Measurements from ENCODE around the gene PLXNA4. TPM values are rescaled to one million over a fixed set of nuclear protein-coding genes. Genes with fewer than 3 reads are reported as not detected.

Gene PLXNA4
- total and polyA plus RNA-seq, 2 donors (not counting 1 experiment from before 2014, with no cell fraction given) = not detected

DNA sequence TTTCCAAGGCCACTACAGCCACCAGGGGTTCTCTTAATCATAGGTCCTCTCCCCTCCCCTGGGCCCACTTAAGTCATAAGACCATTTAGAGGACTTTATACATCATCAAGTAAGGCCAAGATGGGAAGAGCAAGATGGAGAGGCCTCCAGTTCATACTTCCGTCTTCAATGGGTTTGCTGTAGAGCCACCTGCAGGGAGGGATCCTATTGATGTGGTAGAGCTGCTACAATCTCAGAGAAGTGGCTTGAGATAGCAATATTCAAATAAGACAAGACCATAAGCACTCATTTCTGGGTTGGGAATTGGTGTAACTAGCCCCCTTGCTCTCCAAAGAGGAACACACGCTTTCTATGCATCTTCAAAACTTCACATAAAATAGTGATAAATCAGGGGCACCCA lies 214.2 kb downstream of the PLXNA4 start:
- no peak overlapping the region for H3K27ac ChIP-seq (ENCODE audit: low read length in 2 of 2)
- Mint-ChIP-seq H3K27me3 (peaks cover 18% of the 10 kb centered on the region), H3K4me1 (no peaks in the 10 kb centered on the region), H3K27ac (no peak overlapping the region), H3K4me3 (no peak overlapping the region), H3K9me3 (ENCODE audit: insufficient read depth) (no peaks in the 10 kb centered on the region)
- no peaks in the 10 kb centered on the region for H3K36me3 ChIP-seq (replicated peaks in 1 of 2; ENCODE audit: control extremely low read depth in 1 of 2, control insufficient read depth in 1 of 2, extremely low read depth in 1 of 2, insufficient read depth in 2 of 2, low read length in 1 of 2)
- no peak for DNase-seq
- H2AFZ ChIP-seq (ENCODE audit: insufficient read depth, low read depth, low read length, poor library complexity, severe bottlenecking) = no peak overlapping the region
- no peaks in the 10 kb centered on the region for H4K20me1 ChIP-seq (ENCODE audit: control insufficient read depth, insufficient read depth, low read length, poor library complexity, severe bottlenecking)
- no peak overlapping the region for H3K9ac ChIP-seq (ENCODE audit: low read length)
- intact Hi-C loops (cut with micrococcal nuclease) = no loop called here
- H3K79me2 ChIP-seq (ENCODE audit: control insufficient read depth, insufficient read depth, low read length) = no peaks in the 10 kb centered on the region
- no peak for ATAC-seq (ENCODE audit: low read depth)
- no peaks in the 10 kb centered on the region for H3K27me3 ChIP-seq (replicated peaks in 1 of 4; ENCODE audit: control extremely low read depth in 1 of 4, control insufficient read depth in 3 of 4, insufficient read depth in 4 of 4, low read length in 3 of 4)
- H3K9me3 ChIP-seq (ENCODE audit: control extremely low read depth in 1 of 3, control insufficient read depth in 2 of 3, insufficient read depth in 1 of 3, low read length in 2 of 3) = peaks cover 0 to 8% (median 0%) of the 10 kb centered on the region in 3 donors
- no CpG with 5 or more reads among the region's 2 CpGs for WGBS (ENCODE audit: insufficient coverage)
- no peak overlapping the region for H3K4me2 ChIP-seq (replicated peaks; ENCODE audit: low read depth, low read length, poor library complexity, severe bottlenecking)
- ChIA-PET CTCF (no interaction called here), POLR2A (no interaction called here)
- H3K4me3 ChIP-seq (ENCODE audit: control extremely low read depth in 1 of 5, extremely low read depth in 1 of 5, insufficient read depth in 1 of 5, low read depth in 2 of 5, low read length in 4 of 5) = no peak overlapping the region
- TF ChIP-seq EZH2 (IDR thresholded peaks at IDR 0.05; ENCODE audit: borderline replicate concordance, insufficient read depth, low read depth, low read length, poor library complexity, severe bottlenecking) (no peak), CTCF (IDR thresholded peaks at IDR 0.05) (no peak)
- H3K4me1 ChIP-seq (ENCODE audit: control insufficient read depth in 2 of 2, insufficient read depth in 2 of 2, low read length in 2 of 2) = no peaks in the 10 kb centered on the region

DNA sequence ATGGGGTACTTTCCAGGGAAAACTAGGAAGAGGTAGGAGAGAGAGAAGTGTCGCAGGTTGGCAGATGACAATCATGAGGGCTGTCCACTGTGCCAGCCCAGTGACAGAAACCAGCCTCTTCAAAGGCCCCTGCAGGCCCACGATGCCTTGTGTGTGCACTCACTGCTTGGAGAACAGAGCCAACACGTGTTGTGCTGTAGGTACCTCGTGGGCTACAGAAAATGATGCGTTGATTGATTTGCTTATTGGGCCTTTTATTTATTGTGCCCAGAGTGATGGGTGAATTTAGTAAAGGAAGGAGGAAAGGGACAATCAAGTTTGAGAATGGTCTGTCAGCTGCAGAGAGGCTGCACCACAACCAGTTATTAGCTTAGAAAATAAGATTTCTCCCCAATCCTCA lies 215.1 kb downstream of the PLXNA4 start:
- Mint-ChIP-seq H3K27ac (no peak overlapping the region), H3K4me1 (no peaks in the 10 kb centered on the region), H3K9me3 (ENCODE audit: insufficient read depth) (no peaks in the 10 kb centered on the region), H3K4me3 (no peak overlapping the region), H3K27me3 (peaks cover 18% of the 10 kb centered on the region)
- ChIA-PET POLR2A (no interaction called here), CTCF (no interaction called here)
- 78% methylated on average over 5 of the region's 5 CpGs for WGBS (ENCODE audit: insufficient coverage)
- DNase-seq (no peak), ATAC-seq (ENCODE audit: low read depth) (no peak)
- Histone ChIP-seq H3K79me2 (ENCODE audit: control insufficient read depth, insufficient read depth, low read length) (no peaks in the 10 kb centered on the region), H2AFZ (ENCODE audit: insufficient read depth, low read depth, low read length, poor library complexity, severe bottlenecking) (no peak overlapping the region), H3K9me3 (ENCODE audit: control extremely low read depth in 1 of 3, control insufficient read depth in 2 of 3, insufficient read depth in 1 of 3, low read length in 2 of 3) (peaks cover 0 to 8% (median 0%) of the 10 kb centered on the region in 3 donors), H3K27me3 (replicated peaks in 1 of 4; ENCODE audit: control extremely low read depth in 1 of 4, control insufficient read depth in 3 of 4, insufficient read depth in 4 of 4, low read length in 3 of 4) (no peaks in the 10 kb centered on the region), H3K4me3 (ENCODE audit: control extremely low read depth in 1 of 5, extremely low read depth in 1 of 5, insufficient read depth in 1 of 5, low read depth in 2 of 5, low read length in 4 of 5) (no peak overlapping the region), H3K4me2 (replicated peaks; ENCODE audit: low read depth, low read length, poor library complexity, severe bottlenecking) (no peak overlapping the region), H3K4me1 (ENCODE audit: control insufficient read depth in 2 of 2, insufficient read depth in 2 of 2, low read length in 2 of 2) (no peaks in the 10 kb centered on the region), H3K27ac (ENCODE audit: low read length in 2 of 2) (no peak overlapping the region), H3K36me3 (replicated peaks in 1 of 2; ENCODE audit: control extremely low read depth in 1 of 2, control insufficient read depth in 1 of 2, extremely low read depth in 1 of 2, insufficient read depth in 2 of 2, low read length in 1 of 2) (no peaks in the 10 kb centered on the region), H3K9ac (ENCODE audit: low read length) (no peak overlapping the region), H4K20me1 (ENCODE audit: control insufficient read depth, insufficient read depth, low read length, poor library complexity, severe bottlenecking) (no peaks in the 10 kb centered on the region)
- TF ChIP-seq EZH2 (IDR thresholded peaks at IDR 0.05; ENCODE audit: borderline replicate concordance, insufficient read depth, low read depth, low read length, poor library complexity, severe bottlenecking) (no peak), CTCF (IDR thresholded peaks at IDR 0.05) (no peak)
- intact Hi-C loops (cut with micrococcal nuclease) = no loop called here

Data from B cell (primary cell).